ENCODE data around the gene ZNF883.
"Not testable (repeated sequence)": the region's sequence is repeated elsewhere in the genome, so short reads cannot be mapped to it uniquely, and the experiment has no call there.

ZNF883 gene

DNA sequence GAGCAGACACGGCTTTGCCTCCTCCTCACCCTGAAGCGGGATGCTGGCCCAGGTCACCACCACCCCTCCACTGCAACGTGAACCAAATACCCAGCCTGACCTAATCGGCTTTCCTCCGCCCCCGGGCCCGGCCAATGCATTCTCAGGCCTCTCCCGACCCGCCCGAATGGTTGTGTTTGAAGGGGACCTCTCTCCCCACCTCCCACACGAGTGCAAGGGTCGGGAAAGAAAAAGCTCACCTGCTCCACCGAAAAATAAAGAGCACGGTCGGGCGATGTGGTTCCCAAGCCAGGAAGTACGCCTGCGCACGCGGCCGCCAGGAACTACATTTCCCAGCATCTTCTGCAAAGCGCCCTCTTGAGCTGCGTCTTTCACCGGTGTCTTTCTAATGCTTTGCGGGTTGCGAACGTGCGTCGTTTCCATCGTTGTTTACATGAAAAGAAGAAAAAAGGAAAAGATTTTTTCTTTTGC lies at the start of gene ZNF883:
ZNF883 (minus strand) TSS at position 282 of the 471 bp plus-strand sequence.
- peak; percentile 9 for DNase-seq

DNA sequence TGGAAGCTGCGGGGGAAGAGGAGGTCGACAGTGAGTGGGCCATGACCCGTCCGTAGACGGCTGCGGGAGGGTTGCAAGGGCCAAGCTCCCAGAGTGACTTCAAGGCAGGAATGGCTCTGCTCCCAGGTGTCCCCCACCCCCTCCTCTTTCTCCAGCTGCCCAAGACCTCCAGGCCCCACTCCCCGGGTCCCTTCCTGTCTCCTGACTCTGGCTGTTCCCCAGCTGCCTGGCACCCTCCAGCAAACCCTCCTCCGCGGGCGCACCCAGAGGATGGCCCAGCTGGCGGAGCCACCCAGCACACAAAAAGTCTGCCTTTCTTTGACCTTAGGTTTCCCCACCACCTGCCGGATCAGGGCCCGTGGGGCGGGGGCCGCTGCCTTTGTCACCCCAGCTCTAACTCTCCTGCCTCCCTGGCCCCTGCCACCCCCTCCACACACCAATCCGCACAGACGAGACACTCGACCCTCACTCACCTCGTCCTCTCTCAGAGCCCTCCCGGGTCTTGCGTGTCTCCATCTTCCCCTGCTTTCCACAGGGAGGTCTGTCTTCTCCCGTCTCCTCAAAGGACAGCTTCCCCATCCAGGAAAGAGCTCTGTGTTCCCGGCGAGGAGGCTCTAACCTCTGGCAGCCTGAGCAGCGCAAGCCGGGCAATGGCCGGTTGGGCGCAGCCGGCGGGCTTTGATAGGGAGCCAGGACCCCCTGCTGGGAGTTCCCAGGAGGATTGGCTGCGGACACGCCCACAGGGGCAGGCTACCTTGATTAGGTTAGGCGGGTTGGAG lies 49.3 kb upstream of the ZNF883 start:
- DNase-seq = not testable (repeated sequence)

DNA sequence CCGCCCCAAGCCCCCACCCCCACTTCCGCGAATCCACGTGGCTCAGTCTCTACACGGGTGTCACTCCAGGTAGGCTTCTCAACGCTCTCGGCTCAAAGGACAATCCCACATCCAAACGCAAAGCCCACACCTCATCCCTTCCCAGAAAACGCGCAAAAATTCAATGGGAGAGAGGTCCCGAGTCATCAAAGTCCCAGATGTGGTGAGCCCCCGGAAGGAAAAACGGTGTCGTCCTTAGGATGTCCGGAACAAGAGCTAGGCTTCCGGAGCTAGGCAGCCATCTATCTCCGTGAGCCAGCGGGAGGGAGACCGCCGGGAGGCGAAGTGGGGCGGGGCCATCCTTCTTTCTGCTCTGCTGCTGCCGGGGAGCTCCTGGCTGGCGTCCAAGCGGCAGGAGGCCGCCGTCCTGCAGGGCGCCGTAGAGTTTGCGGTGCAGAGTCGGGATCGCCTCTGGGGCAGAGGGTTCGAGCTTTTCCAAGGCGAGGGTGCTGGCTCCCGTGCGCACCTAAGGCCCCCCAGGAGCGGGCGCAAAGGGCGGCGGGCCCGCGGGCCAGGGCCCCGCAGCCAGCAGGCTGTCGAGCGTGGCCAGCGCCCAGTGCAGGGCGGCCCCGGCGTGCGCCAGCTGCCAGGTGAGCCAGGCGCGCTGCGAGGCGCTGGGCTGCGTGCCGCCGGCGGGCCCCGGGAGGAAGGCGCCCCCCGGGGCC lies 47.7 kb upstream of the ZNF883 start:
- not testable (repeated sequence) for DNase-seq

DNA sequence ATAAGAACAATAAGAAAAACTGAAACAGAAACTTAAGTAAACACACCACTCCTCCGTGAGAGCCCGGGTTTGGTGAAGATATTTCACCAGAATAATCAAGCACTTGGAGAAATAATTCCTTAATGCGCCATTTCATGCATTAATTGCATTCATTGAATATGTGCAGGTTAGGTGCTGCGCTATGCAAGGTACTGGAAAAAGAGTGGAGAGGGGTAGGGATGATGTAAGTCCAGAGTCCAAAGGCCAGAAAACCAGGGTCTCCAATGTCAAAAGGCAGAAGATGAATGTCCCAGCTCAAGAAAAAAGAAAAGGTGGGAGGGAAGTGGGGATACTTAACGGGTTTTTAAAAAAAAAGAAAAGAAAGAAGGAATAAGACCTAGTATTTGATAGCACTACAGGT lies 45.2 kb upstream of the ZNF883 start:
- no peak for DNase-seq

DNA sequence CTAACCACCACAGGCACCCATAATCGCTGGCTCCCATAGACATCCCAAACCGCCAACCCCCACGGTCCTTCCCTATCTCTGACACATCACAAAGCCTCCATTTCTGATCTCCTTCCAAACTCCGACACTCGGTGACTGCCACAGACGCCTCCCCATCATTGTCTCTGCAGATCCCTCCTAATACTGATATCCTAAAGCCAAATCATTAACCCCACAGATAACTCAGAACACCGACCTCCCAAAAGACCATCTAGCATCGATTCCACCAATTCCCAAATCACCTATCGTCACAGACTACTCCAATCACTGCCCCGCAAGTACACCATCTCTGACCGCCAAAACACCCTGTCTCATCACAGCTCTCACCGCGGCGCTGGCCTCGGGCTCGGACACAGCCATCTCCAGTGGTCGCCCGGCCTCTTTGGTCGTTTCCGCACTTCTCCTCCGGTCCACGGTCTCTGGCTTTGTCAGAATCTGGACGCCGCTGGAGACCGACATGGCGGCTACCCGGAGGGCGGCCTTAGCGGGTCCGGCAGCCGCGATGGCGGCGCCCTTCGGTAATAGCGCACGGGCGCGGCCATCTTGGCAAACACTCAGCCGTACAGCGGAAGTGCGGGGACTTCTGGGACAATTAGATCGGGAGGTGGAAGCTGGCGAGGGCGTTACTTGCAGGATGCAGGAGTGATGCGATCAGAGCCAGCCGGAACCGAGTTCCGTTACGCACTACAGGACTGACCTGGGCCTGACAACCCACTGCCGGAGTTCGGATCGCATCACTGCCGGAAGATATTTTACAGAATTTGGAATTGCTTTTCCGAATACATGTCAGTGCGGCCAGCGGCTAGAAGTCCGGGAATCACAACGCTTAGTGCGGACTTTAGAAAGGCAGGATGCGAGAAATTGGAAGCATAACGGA lies 44.5 kb upstream of the ZNF883 start, which contains the start of gene ZFP37:
ZFP37 (minus strand) TSS at position 534 of the 916 bp plus-strand sequence; CDS start at position 498, 36 bp downstream.
- DNase-seq = peak; percentile 90

DNA sequence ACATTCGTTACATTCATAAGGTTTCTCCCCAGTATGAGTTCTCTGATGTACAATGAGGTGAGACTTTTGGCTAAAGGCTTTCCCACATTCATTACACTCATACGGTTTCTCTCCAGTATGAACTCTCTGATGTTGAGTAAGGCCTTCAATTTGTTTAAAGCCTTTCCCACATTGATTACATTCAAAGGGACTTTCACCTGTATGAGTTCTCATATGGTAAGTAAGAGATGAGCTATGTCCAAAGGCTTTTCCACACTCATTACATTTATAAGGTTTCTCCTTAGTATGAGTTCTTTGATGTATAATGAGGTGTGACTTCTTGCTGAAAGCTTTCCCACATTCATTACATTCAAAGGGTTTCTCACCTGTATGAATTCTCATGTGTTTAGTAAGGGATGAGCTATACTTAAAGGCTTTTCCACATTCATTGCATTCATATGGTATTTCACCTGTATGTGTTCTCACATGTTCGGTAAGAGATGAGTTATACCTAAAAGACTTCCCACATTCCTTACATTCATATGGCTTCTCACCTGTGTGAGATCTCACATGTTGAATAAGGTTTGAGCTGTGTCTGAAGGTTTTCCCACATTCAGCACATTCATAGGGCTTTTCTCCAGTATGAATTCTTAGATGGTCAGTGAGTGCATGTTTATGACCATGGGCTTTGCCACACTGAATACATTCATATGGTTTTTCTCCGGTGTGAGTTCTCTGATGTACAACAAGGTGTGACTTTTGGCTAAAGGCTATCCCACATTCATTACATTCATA lies 31.1 kb upstream of the ZNF883 start:
- DNase-seq = no peak

DNA sequence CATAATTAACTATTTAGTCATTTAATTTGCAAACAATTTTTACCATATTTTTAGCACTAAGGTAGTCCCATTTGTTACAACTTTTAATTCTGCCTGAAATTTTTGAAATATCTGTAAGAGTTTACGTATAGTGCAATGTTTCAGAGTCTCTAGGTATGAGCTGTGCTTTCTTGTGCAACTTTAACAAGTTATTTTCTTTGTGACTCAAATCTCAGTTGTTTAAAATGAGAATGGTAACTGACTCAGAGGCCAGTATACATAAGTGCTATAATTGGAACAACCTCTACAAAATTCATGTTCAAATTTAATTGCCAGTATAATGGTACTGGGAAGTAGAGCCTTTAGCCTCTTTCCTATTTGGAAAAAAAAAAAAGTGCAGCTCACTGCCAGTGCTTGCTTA lies 14.2 kb upstream of the ZNF883 start:
- no peak for DNase-seq

DNA sequence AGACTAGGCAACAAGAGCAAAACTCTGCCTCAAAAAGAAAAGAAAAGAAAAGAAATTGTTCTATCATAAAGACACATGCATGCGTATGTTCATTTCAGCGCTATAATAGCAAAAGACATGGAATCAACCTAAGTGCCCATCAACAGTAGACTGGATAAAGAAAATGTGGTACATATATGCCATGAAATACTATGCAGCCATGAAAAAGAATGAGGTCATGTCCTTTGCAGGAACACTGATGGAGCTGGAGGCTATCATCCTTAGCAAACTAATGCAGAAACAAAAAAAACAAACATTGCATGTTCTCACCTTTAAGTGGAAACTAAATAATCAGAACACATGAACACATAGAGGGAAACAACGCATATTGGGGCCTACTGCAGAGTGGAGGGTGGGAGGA lies 6.3 kb upstream of the ZNF883 start:
- no peak for DNase-seq

DNA sequence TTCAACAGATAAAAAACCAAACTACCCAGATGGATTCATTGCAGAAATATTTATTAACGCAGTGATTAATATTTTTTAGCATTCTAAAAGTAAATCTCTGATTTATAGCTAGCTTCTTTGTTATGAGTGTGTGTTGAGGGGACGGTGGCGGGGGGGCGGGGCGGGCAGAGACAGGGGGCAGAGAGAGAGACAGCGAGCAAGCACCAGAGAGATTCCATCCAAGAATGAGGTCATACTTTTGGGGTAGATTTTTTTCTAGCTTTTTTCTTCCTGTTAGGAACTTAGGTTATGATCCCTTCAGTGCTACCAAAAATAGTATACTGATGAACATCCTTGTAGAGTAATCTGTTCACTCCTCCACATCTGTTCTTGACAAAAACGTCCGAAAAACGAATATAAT lies 500 bp upstream of the ZNF883 start:
- no peak for DNase-seq

DNA sequence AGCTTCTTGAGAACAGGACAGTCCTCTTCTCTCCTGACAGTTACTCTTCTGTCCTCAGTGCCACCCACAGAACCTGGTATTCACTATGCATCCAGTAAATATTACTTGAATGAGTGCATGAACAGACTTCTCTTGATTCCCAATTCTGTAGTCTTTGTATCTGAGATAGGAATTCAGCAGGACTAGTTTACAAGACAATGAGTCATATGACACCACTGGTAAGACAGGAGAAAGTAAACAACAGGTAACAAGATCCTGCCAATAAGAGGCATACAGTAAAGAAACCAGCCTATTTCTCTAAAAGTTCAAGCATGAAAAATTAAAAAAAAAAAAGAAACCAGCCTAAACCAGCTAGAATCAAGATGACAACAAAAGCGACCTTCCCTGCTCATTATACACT lies 6.2 kb downstream of the ZNF883 start:
- DNase-seq = no peak

DNA sequence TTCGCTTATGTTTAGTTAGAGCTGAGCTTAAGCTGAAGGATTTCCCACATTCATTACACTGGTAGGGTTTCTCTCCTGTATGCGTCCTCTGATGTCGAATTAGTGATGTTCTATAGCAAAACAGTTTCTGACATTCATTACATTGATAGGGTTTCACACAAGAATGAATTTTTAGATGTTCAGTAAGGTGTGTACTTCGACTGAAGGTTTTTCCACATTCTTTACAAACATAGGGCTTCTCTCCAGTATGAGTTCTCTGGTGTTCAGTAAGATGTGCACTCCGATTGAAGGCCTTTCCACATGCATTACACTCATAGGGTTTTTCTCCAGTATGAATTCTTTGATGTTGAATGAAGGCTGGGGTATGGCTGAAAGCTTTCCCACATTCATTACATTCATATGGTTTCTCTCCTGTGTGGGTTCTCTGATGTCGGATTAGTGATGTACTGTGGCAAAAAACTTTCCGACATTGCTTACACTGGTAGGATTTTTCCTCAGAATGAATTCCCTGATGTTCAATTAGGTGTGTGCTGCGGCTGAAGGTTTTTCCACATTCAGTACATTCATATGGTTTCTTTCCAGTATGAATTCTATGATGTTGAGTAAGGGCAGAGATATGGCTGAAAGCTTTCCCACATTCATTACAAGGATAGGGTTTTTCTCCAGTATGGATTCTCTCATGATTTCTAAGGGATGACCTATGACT lies 14.6 kb downstream of the ZNF883 start:
- DNase-seq = no peak

DNA sequence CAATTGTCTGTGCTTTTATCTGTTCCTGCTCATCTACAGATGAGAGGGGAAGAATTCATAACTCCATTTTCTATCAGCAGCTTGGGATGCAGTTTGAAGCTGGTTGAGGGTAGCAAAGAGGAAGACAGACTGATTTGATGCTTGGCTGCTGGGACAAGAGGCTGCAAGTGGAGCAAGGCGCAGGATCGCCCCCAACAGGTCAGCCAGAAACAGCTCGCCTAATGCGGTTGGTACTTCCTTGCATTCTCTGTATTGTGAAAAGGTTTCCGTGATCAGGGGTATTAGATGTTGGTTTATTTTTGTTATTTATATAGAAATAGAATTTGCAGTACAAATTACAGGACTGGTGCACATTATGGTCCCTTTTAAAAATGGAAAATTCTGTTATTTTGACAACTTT lies 40.6 kb downstream of the ZNF883 start:
- DNase-seq = peak; percentile 1

DNA sequence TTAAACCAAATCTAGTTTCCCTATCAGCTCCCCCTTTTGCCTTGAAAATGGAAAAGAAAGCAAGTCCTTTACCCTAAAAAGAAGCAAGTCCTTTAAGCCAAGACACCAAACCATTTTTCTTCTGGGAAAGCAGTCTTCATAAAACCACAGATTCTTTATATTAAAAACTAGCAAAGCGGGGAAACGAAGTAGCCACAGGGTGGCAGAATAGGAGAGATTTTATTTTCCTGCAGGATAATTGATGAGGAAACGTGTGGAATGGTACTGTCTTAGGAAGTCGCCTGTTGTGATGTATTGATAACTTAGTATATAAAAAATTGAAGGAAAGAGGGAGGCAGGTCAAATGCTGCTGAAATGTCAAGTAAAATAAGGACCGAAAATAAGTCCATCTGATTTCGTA lies 41.1 kb downstream of the ZNF883 start:
- no peak for DNase-seq

DNA sequence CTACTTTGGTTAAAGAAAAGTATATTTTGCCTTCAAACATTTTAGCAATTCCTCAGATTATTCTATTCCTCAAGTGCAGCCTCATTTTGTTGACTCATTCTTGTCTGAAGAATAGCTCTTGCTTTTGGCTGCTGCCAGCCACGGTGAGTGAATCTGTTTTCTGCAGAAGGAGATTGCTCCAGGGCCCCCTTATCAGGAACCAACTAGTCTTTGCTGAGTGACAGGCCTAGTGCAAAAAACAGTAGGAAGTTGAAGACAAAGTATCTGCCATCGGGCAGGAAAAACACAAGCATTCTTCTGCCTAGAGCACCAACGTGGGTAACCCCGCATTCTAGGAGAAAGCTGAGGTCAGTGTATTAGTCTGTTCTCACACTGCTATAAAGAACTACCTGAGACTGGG lies 42.3 kb downstream of the ZNF883 start:
- no peak for DNase-seq

DNA sequence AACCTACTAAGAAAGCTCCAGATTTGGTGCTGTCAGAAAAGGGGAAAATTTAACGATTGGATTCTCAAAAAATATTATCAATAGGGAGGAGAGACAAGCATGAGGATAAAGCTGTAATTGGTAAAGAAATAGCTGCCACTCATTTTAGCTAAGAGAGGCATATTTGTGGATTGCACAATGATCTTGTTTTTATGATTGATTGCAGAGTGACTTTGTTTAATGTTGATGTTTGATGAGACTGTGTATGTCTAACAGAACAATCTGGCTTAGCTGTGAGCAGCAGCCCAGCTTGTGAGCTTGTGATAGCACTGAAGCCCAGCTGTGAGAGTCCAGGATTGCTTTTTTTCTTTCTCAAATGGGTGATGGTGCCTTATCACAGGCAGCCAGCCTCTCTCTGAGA lies 56.4 kb downstream of the ZNF883 start:
- DNase-seq = no peak

DNA sequence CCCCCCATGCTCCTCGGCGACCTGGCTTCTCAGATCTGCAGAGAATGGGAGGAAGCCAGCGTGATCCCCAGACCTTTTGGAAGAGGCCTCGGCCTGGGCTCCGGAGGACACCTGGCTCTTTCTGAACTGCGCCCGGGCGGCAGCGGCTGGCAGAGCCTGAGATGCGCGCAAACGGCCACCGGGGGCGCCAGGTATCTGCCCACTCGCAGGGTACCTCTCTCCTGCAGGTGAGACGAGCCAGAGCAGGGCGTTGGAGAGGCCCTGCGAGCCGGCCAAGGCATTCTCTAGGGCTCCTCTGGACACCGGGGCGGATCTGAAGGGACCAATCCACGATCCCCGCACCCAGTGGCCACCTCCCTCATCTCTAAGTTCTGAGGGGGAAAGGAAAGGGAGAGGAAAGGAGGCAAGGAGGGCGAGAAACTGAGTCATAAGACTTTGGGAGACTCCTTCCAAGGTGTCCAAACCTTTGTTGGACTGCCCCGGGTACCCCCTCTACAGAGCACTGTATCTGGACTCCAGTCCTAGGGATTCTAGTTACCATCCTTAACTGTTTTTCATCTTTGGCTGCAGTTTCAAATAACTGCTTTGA lies 66.3 kb downstream of the ZNF883 start:
- DNase-seq = no peak

DNA sequence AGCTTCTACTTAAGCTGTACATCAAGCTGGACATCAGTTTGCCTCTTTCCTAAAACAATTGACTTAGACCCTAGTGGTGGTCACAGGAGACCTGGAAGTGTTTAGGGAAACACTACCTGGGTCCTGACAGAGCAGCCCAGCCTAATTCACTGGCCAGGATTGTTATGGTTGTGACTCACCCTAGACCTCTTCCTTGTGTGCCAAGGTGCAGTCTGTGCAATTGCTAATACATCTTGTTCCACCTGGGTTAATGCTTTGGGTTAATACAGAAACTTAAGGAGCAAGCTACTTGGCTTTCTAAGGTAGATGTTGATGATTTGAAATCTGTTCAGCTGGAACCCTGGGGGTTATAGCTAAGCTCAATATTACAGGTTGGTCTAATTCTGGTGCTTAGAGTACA lies 72.6 kb downstream of the ZNF883 start:
- DNase-seq = no peak

DNA sequence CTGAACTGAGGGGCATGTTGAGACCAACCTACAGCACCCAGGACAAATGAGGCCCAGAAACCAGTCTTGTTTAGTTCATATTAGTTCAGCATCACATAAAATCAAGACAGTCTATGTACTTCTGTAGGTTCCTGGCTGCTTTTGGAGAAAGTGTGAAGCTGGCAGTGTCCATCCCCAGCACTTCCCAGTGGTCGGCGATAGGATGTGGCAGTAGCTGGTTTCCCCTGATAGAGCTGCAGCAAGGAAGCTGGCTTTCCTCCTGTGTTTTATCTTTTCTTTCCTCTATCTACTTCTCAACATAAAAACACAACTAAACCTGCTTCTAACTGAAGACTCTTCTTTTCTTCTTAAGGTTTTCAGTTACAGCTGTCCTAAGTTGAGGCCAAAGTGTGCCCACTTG lies 78.3 kb downstream of the ZNF883 start:
- no peak for DNase-seq

DNA sequence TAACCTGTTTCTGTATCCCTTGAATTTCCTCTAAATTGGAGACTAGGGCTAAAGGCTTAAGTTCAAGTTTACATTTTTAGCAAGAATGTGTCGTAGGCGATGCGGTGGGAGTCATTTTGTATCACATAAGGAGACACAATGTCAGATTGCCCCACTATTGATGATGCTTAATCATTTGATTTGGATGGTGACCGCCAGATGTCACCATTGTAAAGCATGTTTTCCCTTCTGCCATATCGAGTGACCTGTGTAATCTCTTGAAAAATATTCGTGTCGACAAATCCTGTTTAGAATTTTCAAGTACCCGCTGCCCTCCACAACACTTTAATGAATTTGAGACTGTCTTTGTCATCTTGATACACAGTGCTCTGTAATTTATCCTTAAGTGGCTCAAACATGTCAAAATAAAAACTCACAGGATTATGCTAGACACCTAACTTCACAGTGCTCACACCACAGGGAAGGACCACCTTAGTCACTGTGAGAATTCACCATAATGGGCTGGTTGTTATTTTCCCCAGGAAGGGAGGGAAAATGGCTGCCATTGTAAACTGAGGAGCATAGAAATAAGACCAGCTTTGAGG lies 86.8 kb downstream of the ZNF883 start:
- DNase-seq = peak; percentile 22

DNA sequence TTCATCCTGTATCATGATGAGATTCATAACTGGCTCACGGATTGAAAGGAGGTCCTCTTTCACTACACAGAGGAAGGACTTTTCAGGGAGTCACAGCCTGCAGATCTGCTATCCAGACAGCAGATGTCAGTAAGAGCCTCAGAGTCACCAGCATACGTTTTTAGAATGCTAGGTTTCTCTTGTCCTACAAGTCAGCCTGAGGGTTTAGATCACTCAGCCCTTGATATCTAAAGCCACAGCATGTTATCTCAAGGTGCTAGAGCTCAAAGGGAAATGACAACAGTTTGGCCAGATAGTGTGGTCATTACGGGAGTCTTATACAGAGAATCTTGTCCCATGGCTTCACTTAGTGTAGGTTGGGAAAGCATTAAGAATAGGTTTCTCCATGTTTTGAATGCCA lies 90.4 kb downstream of the ZNF883 start:
- no peak for DNase-seq

DNA sequence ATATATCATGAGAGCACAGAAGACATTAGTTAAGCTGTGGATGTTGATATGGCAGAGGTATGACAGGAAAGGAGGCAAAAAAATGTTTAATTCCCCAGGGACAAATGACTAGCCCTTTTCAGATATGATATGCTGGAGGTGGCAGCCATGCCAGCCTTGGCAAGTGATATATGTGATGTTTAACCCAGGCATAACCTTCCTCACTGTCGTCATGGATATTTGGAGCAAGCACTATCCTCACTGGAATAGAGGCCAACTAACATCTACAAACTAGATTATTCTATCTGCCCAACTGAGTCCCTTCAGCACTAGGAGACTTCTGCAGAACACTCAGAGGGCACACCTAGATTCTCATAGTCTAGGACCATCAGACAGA lies 94.0 kb downstream of the ZNF883 start:
- no peak for DNase-seq
